Measurements from ENCODE around the gene GABRB3. TPM values are rescaled to one million over a fixed set of nuclear protein-coding genes. Genes with fewer than 3 reads are reported as not detected.

The GABRB3 gene
- total RNA-seq, 1 donor from 2014 or later = 8.8 TPM

GRCh38 chr15:26635105-26635504, 137.8 kb downstream of the GABRB3 start:
- Histone ChIP-seq H3K4me1 (peaks cover 9% of the 10 kb centered on the region), H3F3A (ENCODE audit: low read depth) (no peaks in the 10 kb centered on the region), H3K27ac (no peak overlapping the region), H2AFZ (replicated peaks) (no peak overlapping the region), H3K9me3 (ENCODE audit: low read depth) (no peaks in the 10 kb centered on the region), H3K9ac (no peak overlapping the region), H3K4me3 (no peak overlapping the region), H3K36me3 (no peaks in the 10 kb centered on the region), H3K79me2 (ENCODE audit: low read depth) (no peaks in the 10 kb centered on the region), H3K27me3 (no peaks in the 10 kb centered on the region), H4K20me1 (ENCODE audit: low read depth) (no peaks in the 10 kb centered on the region), H3K4me2 (no peak overlapping the region)
- H3K36me3 Mint-ChIP-seq = no peaks in the 10 kb centered on the region
- H3K27ac Mint-ChIP-seq = peak overlapping the region; percentile 43
- peaks cover 55% of the 10 kb centered on the region for H3K4me1 Mint-ChIP-seq
- H3K9me3 Mint-ChIP-seq = no peaks in the 10 kb centered on the region
- no peak overlapping the region for H3K4me3 Mint-ChIP-seq
- no peak for DNase-seq (ENCODE audit: low spot score)
- TF ChIP-seq CTCF (IDR thresholded peaks at IDR 0.05) (no peak), EZH2 (IDR thresholded peaks at IDR 0.05) (no peak), EZH2phosphoT487 (IDR thresholded peaks at IDR 0.05) (no peak)
- H3K27me3 Mint-ChIP-seq (ENCODE audit: insufficient read depth, low read depth) = peaks cover 3% of the 10 kb centered on the region

GRCh38 chr15:26634319-26634718, 138.5 kb downstream of the GABRB3 start:
- H3K27ac Mint-ChIP-seq = peak overlapping the region; percentile 11
- H3K27ac ChIP-seq = no peak overlapping the region

GRCh38 chr15:26632500-26632899, 140.4 kb downstream of the GABRB3 start:
- Mint-ChIP-seq H3K36me3 (peaks cover 2% of the 10 kb centered on the region), H3K9me3 (peaks cover 6% of the 10 kb centered on the region), H3K4me1 (peaks cover 48% of the 10 kb centered on the region), H3K4me3 (no peak overlapping the region), H3K27me3 (ENCODE audit: insufficient read depth, low read depth) (peaks cover 11% of the 10 kb centered on the region), H3K27ac (no peak overlapping the region)
- Histone ChIP-seq H3K36me3 (no peaks in the 10 kb centered on the region), H3K27ac (no peak overlapping the region), H3K4me2 (no peak overlapping the region), H3K4me1 (peaks cover 9% of the 10 kb centered on the region), H3K79me2 (ENCODE audit: low read depth) (no peaks in the 10 kb centered on the region), H3K27me3 (no peaks in the 10 kb centered on the region), H3K4me3 (no peak overlapping the region), H4K20me1 (ENCODE audit: low read depth) (no peaks in the 10 kb centered on the region), H3K9ac (no peak overlapping the region), H3K9me3 (ENCODE audit: low read depth) (no peaks in the 10 kb centered on the region), H3F3A (ENCODE audit: low read depth) (no peaks in the 10 kb centered on the region), H2AFZ (replicated peaks) (no peak overlapping the region)
- no peak for TF ChIP-seq EZH2phosphoT487 (IDR thresholded peaks at IDR 0.05)
- TF ChIP-seq EZH2 (IDR thresholded peaks at IDR 0.05) = no peak
- TF ChIP-seq CTCF (IDR thresholded peaks at IDR 0.05) = no peak
- DNase-seq (ENCODE audit: low spot score) = no peak

More at GRCh38 chr15:26634319-26634718, 138.5 kb downstream of the GABRB3 start:
- H3K4me3 ChIP-seq = no peak overlapping the region
- no peak overlapping the region for H3K4me3 Mint-ChIP-seq
- H3K36me3 ChIP-seq = no peaks in the 10 kb centered on the region
- H3K27me3 ChIP-seq = no peaks in the 10 kb centered on the region
- H3K27me3 Mint-ChIP-seq (ENCODE audit: insufficient read depth, low read depth) = peaks cover 3% of the 10 kb centered on the region
- H3K79me2 ChIP-seq (ENCODE audit: low read depth) = no peaks in the 10 kb centered on the region
- peaks cover 53% of the 10 kb centered on the region for H3K4me1 Mint-ChIP-seq
- peak; percentile 90 for DNase-seq (ENCODE audit: low spot score)
- no peak overlapping the region for H2AFZ ChIP-seq (replicated peaks)
- no peaks in the 10 kb centered on the region for H3F3A ChIP-seq (ENCODE audit: low read depth)
- peaks cover 9% of the 10 kb centered on the region for H3K4me1 ChIP-seq
- no peak overlapping the region for H3K4me2 ChIP-seq
- no peak for TF ChIP-seq EZH2 (IDR thresholded peaks at IDR 0.05)
- no peak for TF ChIP-seq EZH2phosphoT487 (IDR thresholded peaks at IDR 0.05)
- TF ChIP-seq CTCF (IDR thresholded peaks at IDR 0.05) = no peak
- H3K36me3 Mint-ChIP-seq = no peaks in the 10 kb centered on the region
- H3K9me3 ChIP-seq (ENCODE audit: low read depth) = no peaks in the 10 kb centered on the region
- no peak overlapping the region for H3K9ac ChIP-seq
- H3K9me3 Mint-ChIP-seq = no peaks in the 10 kb centered on the region
- no peaks in the 10 kb centered on the region for H4K20me1 ChIP-seq (ENCODE audit: low read depth)

All from neural progenitor cell (in vitro differentiated cells).